GM12801 (cell line): ENCODE measurements around the gene PAX5.

Experiments
- CTCF ChIP-seq: IDR thresholded peaks from one replicate; pipeline ENCODE4 v1.5.1; 2011; ENCODE audit warnings: control low read depth; ENCODE audit not compliant: insufficient read length; ENCODE audit errors: extremely low read depth

Gene PAX5

GRCh38 chr9:37034305-37034937 is 353 bp upstream of the PAX5 start:
- TF ChIP-seq CTCF: no peak

- TF ChIP-seq CTCF: no peak
Measured at GRCh38 chr9:37033141-37033540, 927 bp downstream of the PAX5 start.

- TF ChIP-seq CTCF: no peak
Measured at GRCh38 chr9:37032713-37033112, 1.4 kb downstream of the PAX5 start.

- no peak for TF ChIP-seq CTCF
Measured at GRCh38 chr9:37031902-37032301, 2.2 kb downstream of the PAX5 start.

- TF ChIP-seq CTCF: no peak
Measured at GRCh38 chr9:37031081-37031480, 3.0 kb downstream of the PAX5 start.

- no peak for TF ChIP-seq CTCF
Measured at GRCh38 chr9:37030611-37030939, 3.5 kb downstream of the PAX5 start.

- TF ChIP-seq CTCF: no peak
Measured at GRCh38 chr9:37029776-37030610, 4.1 kb downstream of the PAX5 start.
